Astrocyte of the cerebellum (primary cell): ENCODE results near the gene TK1.

Experiments used
- DNase-seq: peaks from one replicate; pipeline ENCODE4 v3.0.0-alpha.2; 2011; ENCODE audit warnings: low read depth
- H3K4me3 ChIP-seq: 2 replicates; pipeline ENCODE4 v1.5.1; 2011; ENCODE audit warnings: mild to moderate bottlenecking, low read depth, low read length, moderate library complexity
- CTCF ChIP-seq: IDR thresholded peaks from 2 replicates; pipeline ENCODE4 v1.5.1; 2012; ENCODE audit warnings: low read length, low read depth, moderate library complexity, mild to moderate bottlenecking; ENCODE audit errors: missing control alignments
- in situ Hi-C: cut with HindIII; loops from 2 replicates; pipeline ENCODE4 v1.10.0; 2017; ENCODE audit warnings: low sequenced_read_pairs

The TK1 gene

GRCh38 chr17:78166416-78166815, 20.4 kb downstream of the TK1 start:
- no peak for TF ChIP-seq CTCF
- H3K4me3 ChIP-seq, result no peak overlapping the region

GRCh38 chr17:78164748-78165607, 21.9 kb downstream of the TK1 start:
- in situ Hi-C loops, result no loop called here
- no peak for TF ChIP-seq CTCF
- no peak overlapping the region for H3K4me3 ChIP-seq

More at GRCh38 chr17:78166416-78166815, 20.4 kb downstream of the TK1 start:
- DNase-seq, result no peak
- in situ Hi-C loops, result no loop called here

DNA sequence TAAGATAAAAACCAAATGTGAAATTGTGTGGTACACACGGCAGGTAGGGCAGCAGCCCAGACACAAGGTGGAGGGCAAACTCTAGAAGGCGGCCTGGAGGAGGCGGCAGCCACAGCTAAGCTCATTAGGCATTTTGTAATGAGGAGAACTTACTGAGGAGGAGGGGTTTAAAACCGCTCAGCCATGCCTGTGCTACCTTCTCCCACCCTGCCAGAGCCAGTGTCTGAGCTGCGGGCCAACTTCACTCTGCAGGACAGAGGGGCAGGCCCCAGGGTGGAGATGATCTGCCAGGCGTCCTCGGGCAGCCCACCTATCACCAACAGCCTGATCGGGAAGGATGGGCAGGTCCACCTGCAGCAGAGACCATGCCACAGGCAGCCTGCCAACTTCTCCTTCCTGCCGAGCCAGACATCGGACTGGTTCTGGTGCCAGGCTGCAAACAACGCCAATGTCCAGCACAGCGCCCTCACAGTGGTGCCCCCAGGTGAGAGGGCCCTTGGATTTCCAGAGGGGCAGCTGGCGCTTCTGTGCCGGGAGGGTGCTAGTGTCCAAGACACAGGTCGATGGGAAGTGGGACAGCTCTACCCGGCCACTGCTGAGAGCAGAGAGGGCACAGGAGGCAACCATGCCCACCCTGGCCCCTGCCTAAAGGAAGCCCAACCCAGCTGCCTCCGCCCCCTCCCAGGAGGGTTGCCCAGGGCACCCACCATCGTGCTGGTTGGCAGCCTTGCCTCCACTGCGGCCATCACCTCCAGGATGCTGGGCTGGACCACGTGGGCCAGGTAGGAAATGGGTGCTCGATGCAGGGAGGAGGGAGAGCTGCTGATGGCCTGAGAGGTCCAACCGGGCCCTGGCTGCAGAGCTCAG, 22.7 kb downstream of the TK1 start:
- H3K4me3 ChIP-seq, result no peak overlapping the region
- in situ Hi-C loops, result no loop called here
- no peak for DNase-seq
- TF ChIP-seq CTCF, result no peak

More at GRCh38 chr17:78164748-78165607, 21.9 kb downstream of the TK1 start:
- DNase-seq, result no peak

DNA sequence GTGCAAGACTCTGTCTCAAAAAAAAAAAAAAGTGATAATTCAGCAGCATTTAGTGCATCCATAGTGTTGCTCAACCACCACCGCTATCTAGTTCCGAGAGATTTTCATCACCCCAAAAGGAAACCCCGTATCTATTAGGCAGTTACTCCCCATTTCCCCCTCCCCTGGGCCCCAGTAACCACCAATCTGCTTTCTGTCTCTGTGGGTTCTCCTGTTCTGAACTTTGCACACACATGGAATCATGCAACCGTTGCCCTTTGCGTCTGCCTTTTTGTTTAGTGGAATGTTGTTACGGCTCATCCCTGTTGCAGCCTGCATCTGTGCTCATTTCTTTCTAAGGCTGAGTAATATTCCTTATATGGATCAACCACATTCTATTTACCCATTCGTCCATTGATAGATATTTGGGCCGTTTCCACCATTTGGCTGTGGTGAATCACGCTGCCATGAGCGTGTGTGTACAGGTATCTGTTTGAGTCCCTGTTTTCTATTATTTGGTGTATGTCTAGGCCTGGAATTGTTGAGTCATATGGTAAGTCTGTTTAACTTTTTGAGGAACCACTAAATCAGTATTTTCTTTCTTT, 27.2 kb downstream of the TK1 start:
- H3K4me3 ChIP-seq, result no peak overlapping the region
- no peak for TF ChIP-seq CTCF
- in situ Hi-C loops, result no loop called here
- no peak for DNase-seq

- DNase-seq, result no peak
- no peak overlapping the region for H3K4me3 ChIP-seq
- in situ Hi-C loops, result no loop called here
- no peak for TF ChIP-seq CTCF
Measured at GRCh38 chr17:78154903-78155811, 31.7 kb downstream of the TK1 start.
